Effector CD4-positive, alpha-beta T cell (primary cell): ENCODE results near the gene PTPRM.

ENCODE experiments used
- DNase-seq: peaks from one replicate; pipeline ENCODE4 v3.0.0-alpha.2; 2020

PTPRM gene

GRCh38 chr18:8065284-8065683 is 498.2 kb downstream of the PTPRM start:
- DNase-seq: no peak

GRCh38 chr18:8065773-8066172 is 498.7 kb downstream of the PTPRM start:
- no peak for DNase-seq

GRCh38 chr18:8069708-8070107 is 502.6 kb downstream of the PTPRM start:
- DNase-seq: no peak

- DNase-seq: no peak
Observed at GRCh38 chr18:8073167-8073566, 506.1 kb downstream of the PTPRM start.

- DNase-seq: no peak
Observed at GRCh38 chr18:8080092-8080491, 513.0 kb downstream of the PTPRM start.

- no peak for DNase-seq
Observed at GRCh38 chr18:8081267-8081666, 514.2 kb downstream of the PTPRM start.

GRCh38 chr18:8081872-8082553 is 514.9 kb downstream of the PTPRM start:
- DNase-seq: no peak

- DNase-seq: no peak
Observed at GRCh38 chr18:8084160-8084559, 517.0 kb downstream of the PTPRM start.

- no peak for DNase-seq
Observed at GRCh38 chr18:8088626-8089025, 521.5 kb downstream of the PTPRM start.

GRCh38 chr18:8091035-8091434 is 523.9 kb downstream of the PTPRM start:
- DNase-seq: no peak

- no peak for DNase-seq
Observed at GRCh38 chr18:8095947-8096570, 528.9 kb downstream of the PTPRM start.

GRCh38 chr18:8097399-8097798 is 530.3 kb downstream of the PTPRM start:
- DNase-seq: no peak

GRCh38 chr18:8097927-8098326 is 530.8 kb downstream of the PTPRM start:
- no peak for DNase-seq

GRCh38 chr18:8106603-8107002 is 539.5 kb downstream of the PTPRM start:
- no peak for DNase-seq

- DNase-seq: no peak
Observed at GRCh38 chr18:8107426-8107825, 540.3 kb downstream of the PTPRM start.

GRCh38 chr18:8114480-8114879 is 547.4 kb downstream of the PTPRM start:
- DNase-seq: no peak

GRCh38 chr18:8116341-8117005 is 549.4 kb downstream of the PTPRM start:
- DNase-seq: no peak

GRCh38 chr18:8117006-8117371 is 549.9 kb downstream of the PTPRM start:
- DNase-seq: no peak

- DNase-seq: no peak
Observed at GRCh38 chr18:8121101-8121500, 554.0 kb downstream of the PTPRM start.

- DNase-seq: no peak
Observed at GRCh38 chr18:8121942-8122480, 554.9 kb downstream of the PTPRM start.

- DNase-seq: no peak
Observed at GRCh38 chr18:8124232-8125146, 557.4 kb downstream of the PTPRM start.

- no peak for DNase-seq
Observed at GRCh38 chr18:8130096-8130495, 563.0 kb downstream of the PTPRM start.

GRCh38 chr18:8133032-8133431 is 565.9 kb downstream of the PTPRM start:
- no peak for DNase-seq
